GM23338 (cell line): ENCODE measurements around the gene ADRA2B.

Experiments
- EZH2 ChIP-seq: fragments of 200-600 bp; sonication (generic); IDR thresholded peaks from one replicate; pipeline ENCODE4 v1.8.0; 2017; ENCODE audit warnings: antibody characterized with exemption, mild to moderate bottlenecking, low read depth; ENCODE audit not compliant: unreplicated experiment
- EZH2phosphoT487 ChIP-seq: fragments of 200-600 bp; sonication (generic); IDR thresholded peaks from one replicate; pipeline ENCODE4 v1.8.1; 2018; ENCODE audit warnings: antibody characterized with exemption; ENCODE audit not compliant: unreplicated experiment
- NANOG ChIP-seq: IDR thresholded peaks from 2 replicates; pipeline ENCODE4 v1.6.1; 2016; ENCODE audit warnings: antibody characterized with exemption, borderline replicate concordance
- POLR2AphosphoS5 ChIP-seq: IDR thresholded peaks from 2 replicates; pipeline ENCODE4 v1.6.1; 2016; ENCODE audit warnings: antibody characterized with exemption, low read depth
- STAT1 ChIP-seq: IDR thresholded peaks from one replicate; pipeline ENCODE4 v1.6.1; 2016; ENCODE audit warnings: antibody characterized with exemption; ENCODE audit not compliant: unreplicated experiment
- ZNF331 ChIP-seq: fragments of 250-450 bp; sonication (Bioruptor Pico); IDR thresholded peaks from 2 replicates; pipeline ENCODE4 v1.5.0; 2020; ENCODE audit warnings: low read depth, mild to moderate bottlenecking, moderate library complexity
- TF ChIP-seq, protein P1 (sequence below), 2 experiments: fragments of 200-600 bp in 1 of 2; sonication (generic) in 1 of 2; conservative IDR thresholded peaks; 2 replicates each; pipeline versions ENCODE4 v1.5.1 to v1.6.1; 2016 to 2017; ENCODE audit warnings: antibody characterized with exemption in 2 of 2, low read depth in 2 of 2, mild to moderate bottlenecking in 2 of 2, moderate library complexity in 1 of 2
- TF ChIP-seq, protein P2 (sequence below): IDR thresholded peaks from one replicate; pipeline ENCODE4 v1.6.1; 2018; ENCODE audit warnings: antibody characterized with exemption; ENCODE audit not compliant: unreplicated experiment

DNA sequence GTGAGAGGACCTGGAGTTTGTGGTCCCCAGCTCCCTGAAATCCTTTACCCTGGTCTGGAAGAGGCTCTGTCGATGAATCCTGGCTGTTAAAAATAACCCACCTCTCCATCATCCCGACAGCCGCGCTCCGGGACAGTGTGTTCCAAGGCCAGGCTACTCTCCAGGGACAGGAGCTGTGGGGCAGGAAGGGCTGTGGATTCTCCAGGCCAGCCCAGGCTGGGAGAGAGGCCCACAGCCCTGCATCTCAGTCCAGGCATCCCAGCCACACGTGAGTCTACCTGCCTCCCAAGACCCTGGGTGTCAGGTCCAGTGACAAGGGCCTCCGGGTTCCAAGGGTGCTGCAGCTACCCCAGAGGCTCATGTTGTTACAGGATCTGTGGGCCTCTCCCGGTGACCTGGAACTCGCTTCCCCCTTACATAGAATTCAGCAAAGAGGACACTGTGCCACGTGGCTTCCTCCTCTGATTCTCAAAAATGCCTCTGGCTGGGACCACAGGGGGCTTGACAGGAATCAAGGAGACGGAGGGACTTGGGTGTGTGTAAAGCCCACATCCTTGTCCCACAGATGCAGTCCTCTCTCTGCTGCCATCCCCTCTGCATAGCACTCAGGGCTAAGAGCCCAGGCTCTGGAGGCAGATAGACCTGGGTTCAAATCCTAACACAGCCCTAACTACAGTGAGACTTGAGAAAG lies 17.3 kb downstream of the ADRA2B start:
- TF ChIP-seq EZH2, result no peak
- TF ChIP-seq, protein P1, sequence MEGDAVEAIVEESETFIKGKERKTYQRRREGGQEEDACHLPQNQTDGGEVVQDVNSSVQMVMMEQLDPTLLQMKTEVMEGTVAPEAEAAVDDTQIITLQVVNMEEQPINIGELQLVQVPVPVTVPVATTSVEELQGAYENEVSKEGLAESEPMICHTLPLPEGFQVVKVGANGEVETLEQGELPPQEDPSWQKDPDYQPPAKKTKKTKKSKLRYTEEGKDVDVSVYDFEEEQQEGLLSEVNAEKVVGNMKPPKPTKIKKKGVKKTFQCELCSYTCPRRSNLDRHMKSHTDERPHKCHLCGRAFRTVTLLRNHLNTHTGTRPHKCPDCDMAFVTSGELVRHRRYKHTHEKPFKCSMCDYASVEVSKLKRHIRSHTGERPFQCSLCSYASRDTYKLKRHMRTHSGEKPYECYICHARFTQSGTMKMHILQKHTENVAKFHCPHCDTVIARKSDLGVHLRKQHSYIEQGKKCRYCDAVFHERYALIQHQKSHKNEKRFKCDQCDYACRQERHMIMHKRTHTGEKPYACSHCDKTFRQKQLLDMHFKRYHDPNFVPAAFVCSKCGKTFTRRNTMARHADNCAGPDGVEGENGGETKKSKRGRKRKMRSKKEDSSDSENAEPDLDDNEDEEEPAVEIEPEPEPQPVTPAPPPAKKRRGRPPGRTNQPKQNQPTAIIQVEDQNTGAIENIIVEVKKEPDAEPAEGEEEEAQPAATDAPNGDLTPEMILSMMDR (conservative IDR thresholded peaks at IDR 0.05; ENCODE audit: low read depth in 2 of 2), result no peak
- TF ChIP-seq, protein P2, sequence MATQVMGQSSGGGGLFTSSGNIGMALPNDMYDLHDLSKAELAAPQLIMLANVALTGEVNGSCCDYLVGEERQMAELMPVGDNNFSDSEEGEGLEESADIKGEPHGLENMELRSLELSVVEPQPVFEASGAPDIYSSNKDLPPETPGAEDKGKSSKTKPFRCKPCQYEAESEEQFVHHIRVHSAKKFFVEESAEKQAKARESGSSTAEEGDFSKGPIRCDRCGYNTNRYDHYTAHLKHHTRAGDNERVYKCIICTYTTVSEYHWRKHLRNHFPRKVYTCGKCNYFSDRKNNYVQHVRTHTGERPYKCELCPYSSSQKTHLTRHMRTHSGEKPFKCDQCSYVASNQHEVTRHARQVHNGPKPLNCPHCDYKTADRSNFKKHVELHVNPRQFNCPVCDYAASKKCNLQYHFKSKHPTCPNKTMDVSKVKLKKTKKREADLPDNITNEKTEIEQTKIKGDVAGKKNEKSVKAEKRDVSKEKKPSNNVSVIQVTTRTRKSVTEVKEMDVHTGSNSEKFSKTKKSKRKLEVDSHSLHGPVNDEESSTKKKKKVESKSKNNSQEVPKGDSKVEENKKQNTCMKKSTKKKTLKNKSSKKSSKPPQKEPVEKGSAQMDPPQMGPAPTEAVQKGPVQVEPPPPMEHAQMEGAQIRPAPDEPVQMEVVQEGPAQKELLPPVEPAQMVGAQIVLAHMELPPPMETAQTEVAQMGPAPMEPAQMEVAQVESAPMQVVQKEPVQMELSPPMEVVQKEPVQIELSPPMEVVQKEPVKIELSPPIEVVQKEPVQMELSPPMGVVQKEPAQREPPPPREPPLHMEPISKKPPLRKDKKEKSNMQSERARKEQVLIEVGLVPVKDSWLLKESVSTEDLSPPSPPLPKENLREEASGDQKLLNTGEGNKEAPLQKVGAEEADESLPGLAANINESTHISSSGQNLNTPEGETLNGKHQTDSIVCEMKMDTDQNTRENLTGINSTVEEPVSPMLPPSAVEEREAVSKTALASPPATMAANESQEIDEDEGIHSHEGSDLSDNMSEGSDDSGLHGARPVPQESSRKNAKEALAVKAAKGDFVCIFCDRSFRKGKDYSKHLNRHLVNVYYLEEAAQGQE, result no peak
- no peak for TF ChIP-seq POLR2AphosphoS5
- TF ChIP-seq NANOG, result no peak
- TF ChIP-seq EZH2phosphoT487, result no peak
- no peak for TF ChIP-seq ZNF331
- no peak for TF ChIP-seq STAT1
